Measurements from ENCODE around the gene TENM4.

The TENM4 gene

GRCh38 chr11:79325851-79326250 lies 115.0 kb downstream of the TENM4 start:
- no peak for FAIRE-seq
- TF ChIP-seq POLR2A (IDR thresholded peaks at IDR 0.05; ENCODE audit: low read depth, low read length), result no peak
- no peak for DNase-seq (ENCODE audit: insufficient read length, low spot score)

GRCh38 chr11:79321263-79321662 lies 119.6 kb downstream of the TENM4 start:
- FAIRE-seq (no peak), DNase-seq (ENCODE audit: insufficient read length, low spot score) (no peak)
- no peak for TF ChIP-seq POLR2A (IDR thresholded peaks at IDR 0.05; ENCODE audit: low read depth, low read length)

GRCh38 chr11:79314906-79315689 lies 125.7 kb downstream of the TENM4 start:
- no peak for TF ChIP-seq POLR2A (IDR thresholded peaks at IDR 0.05; ENCODE audit: low read depth, low read length)
- DNase-seq (ENCODE audit: insufficient read length, low spot score) (peak; percentile 30), FAIRE-seq (no peak)

- no peak for DNase-seq (ENCODE audit: insufficient read length, low spot score)
- TF ChIP-seq POLR2A (IDR thresholded peaks at IDR 0.05; ENCODE audit: low read depth, low read length), result no peak
- no peak for FAIRE-seq
These were observed 127.3 kb downstream of the TENM4 start for GRCh38 chr11:79313530-79313913.

GRCh38 chr11:79312617-79313529 lies 128.0 kb downstream of the TENM4 start:
- FAIRE-seq, result no peak
- no peak for DNase-seq (ENCODE audit: insufficient read length, low spot score)

GRCh38 chr11:79311461-79311860 lies 129.4 kb downstream of the TENM4 start:
- TF ChIP-seq POLR2A (IDR thresholded peaks at IDR 0.05; ENCODE audit: low read depth, low read length), result no peak
- no peak for DNase-seq (ENCODE audit: insufficient read length, low spot score)
- FAIRE-seq, result no peak

More at GRCh38 chr11:79312617-79313529, 128.0 kb downstream of the TENM4 start:
- no peak for TF ChIP-seq POLR2A (IDR thresholded peaks at IDR 0.05; ENCODE audit: low read depth, low read length)

- FAIRE-seq (no peak), DNase-seq (ENCODE audit: insufficient read length, low spot score) (no peak)
- TF ChIP-seq POLR2A (IDR thresholded peaks at IDR 0.05; ENCODE audit: low read depth, low read length), result no peak
These were observed 131.4 kb downstream of the TENM4 start for GRCh38 chr11:79309407-79309806.

GRCh38 chr11:79308429-79308828 lies 132.4 kb downstream of the TENM4 start:
- FAIRE-seq (no peak), DNase-seq (ENCODE audit: insufficient read length, low spot score) (no peak)
- no peak for TF ChIP-seq POLR2A (IDR thresholded peaks at IDR 0.05; ENCODE audit: low read depth, low read length)

GRCh38 chr11:79304599-79305212 lies 136.1 kb downstream of the TENM4 start:
- no peak for DNase-seq (ENCODE audit: insufficient read length, low spot score)
- no peak for FAIRE-seq
- no peak for TF ChIP-seq POLR2A (IDR thresholded peaks at IDR 0.05; ENCODE audit: low read depth, low read length)

- DNase-seq (ENCODE audit: insufficient read length, low spot score), result no peak
- FAIRE-seq, result no peak
- TF ChIP-seq POLR2A (IDR thresholded peaks at IDR 0.05; ENCODE audit: low read depth, low read length), result no peak
These were observed 144.7 kb downstream of the TENM4 start for GRCh38 chr11:79296141-79296540.

GRCh38 chr11:79294845-79295731 lies 145.7 kb downstream of the TENM4 start:
- DNase-seq (ENCODE audit: insufficient read length, low spot score), result no peak
- no peak for FAIRE-seq
- no peak for TF ChIP-seq POLR2A (IDR thresholded peaks at IDR 0.05; ENCODE audit: low read depth, low read length)

GRCh38 chr11:79291948-79292347 lies 148.9 kb downstream of the TENM4 start:
- no peak for DNase-seq (ENCODE audit: insufficient read length, low spot score)
- no peak for TF ChIP-seq POLR2A (IDR thresholded peaks at IDR 0.05; ENCODE audit: low read depth, low read length)
- no peak for FAIRE-seq

GRCh38 chr11:79290761-79291160 lies 150.1 kb downstream of the TENM4 start:
- DNase-seq (ENCODE audit: insufficient read length, low spot score) (no peak), FAIRE-seq (no peak)
- TF ChIP-seq POLR2A (IDR thresholded peaks at IDR 0.05; ENCODE audit: low read depth, low read length), result no peak

All from H54 (cell line).